ENCODE results near the gene TRUB1.
"Not testable (repeated sequence)": the region's sequence is repeated elsewhere in the genome, so short reads cannot be mapped to it uniquely, and the experiment has no call there.

Gene TRUB1

DNA sequence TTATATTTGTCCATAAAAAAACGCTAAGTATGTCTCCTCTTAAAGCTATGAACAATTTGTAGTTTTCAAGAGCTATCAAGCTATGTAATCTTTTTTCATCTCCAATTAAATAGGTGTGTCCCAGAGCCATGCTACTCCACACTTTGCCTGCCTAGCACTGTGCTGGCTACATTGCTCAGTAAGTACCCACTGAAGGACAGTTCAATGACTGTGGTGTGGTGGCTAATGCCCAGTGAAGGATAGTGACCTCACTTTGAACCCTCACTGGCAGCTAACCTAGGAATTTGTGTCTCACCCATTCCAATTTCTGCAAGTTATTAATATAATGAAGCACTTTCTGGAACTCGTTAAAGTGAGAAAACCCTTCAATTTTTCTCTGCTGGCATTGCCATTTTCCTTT, 14.4 kb upstream of the TRUB1 start:
- no peak for DNase-seq (ENCODE audit: low read depth in 2 of 2, low spot score in 1 of 2)

GRCh38 chr10:114925587-114926586, 12.1 kb upstream of the TRUB1 start:
- no peak for DNase-seq (ENCODE audit: low read depth in 2 of 2, low spot score in 1 of 2)

DNA sequence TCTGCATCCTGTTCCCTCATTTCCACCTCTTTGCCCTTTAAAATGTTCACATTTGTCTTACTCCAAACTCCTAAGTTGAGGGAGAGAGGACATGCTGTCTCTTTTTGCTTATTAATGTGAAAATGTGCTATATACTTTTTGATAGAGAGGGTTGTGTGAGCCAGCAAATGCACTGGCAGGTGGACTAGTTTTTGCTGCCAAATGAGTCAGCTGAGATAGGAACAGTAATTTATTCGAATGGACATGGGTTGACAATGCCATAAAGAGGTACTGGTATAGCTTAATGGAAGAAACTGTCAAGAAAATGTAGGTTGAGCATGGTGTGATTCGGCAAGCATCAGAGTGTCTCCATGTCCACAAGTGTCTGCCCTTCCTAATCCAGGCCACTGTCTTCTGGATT, 9.2 kb upstream of the TRUB1 start:
- no peak for DNase-seq (ENCODE audit: low read depth in 2 of 2, low spot score in 1 of 2)

- DNase-seq (ENCODE audit: low read depth in 2 of 2, low spot score in 1 of 2), result no peak
Observed at GRCh38 chr10:114930320-114930719, 7.7 kb upstream of the TRUB1 start.

- DNase-seq (ENCODE audit: low read depth in 2 of 2, low spot score in 1 of 2), result no peak
Observed at GRCh38 chr10:114931072-114931679, 6.8 kb upstream of the TRUB1 start.

- DNase-seq (ENCODE audit: low read depth in 2 of 2, low spot score in 1 of 2), result no peak
Observed at GRCh38 chr10:114932225-114932624, 5.8 kb upstream of the TRUB1 start.

- DNase-seq (ENCODE audit: low read depth in 2 of 2, low spot score in 1 of 2), result no peak
Observed at GRCh38 chr10:114932945-114933344, 5.0 kb upstream of the TRUB1 start.

GRCh38 chr10:114933588-114933987, 4.4 kb upstream of the TRUB1 start:
- DNase-seq (ENCODE audit: low read depth in 2 of 2, low spot score in 1 of 2), result no peak

DNA sequence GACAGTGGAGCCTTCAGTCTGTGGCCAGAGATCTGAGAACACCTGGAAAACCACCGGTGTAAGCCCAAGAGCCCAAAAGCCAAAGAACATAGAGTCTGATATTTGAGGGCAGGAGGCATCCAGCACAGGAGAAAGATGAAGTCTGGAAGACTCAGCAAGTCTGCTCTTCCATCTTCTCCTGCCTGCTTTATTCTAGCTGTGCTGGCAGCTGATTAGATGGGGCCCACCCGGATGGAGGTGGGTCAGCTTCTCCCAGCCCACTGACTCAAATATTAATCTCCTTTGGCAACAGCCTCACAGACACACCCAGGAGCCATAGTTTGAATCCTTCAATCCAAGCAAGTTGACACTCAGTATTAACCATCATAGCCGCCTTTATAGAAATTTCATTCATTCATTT, 4.0 kb upstream of the TRUB1 start:
- not testable (repeated sequence) for DNase-seq (ENCODE audit: low read depth in 2 of 2, low spot score in 1 of 2)

GRCh38 chr10:114938856-114939193, 830 bp downstream of the TRUB1 start:
- DNase-seq (ENCODE audit: low read depth in 2 of 2, low spot score in 1 of 2), result no peak

DNA sequence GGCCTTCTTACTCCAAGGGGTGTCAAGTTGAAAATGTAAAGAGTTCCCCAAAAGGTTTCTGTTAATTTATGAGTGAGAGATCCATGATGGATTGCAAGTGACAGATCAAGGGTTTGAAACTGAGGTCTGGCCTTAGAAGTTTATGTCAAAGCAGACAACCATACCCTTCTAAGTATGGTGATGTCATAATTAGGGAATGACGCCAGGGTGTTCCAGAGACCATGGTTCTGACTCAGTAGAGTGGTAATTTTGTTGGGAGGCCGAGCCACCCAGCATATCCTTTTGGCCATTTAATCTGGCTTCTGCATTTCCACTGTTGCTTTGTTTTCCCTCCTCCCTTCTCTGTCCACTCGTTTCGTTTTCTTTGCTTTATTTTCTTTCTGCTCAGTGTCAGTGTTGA, 2.7 kb downstream of the TRUB1 start:
- no peak for DNase-seq (ENCODE audit: low read depth in 2 of 2, low spot score in 1 of 2)

- DNase-seq (ENCODE audit: low read depth in 2 of 2, low spot score in 1 of 2), result no peak
Observed at GRCh38 chr10:114943000-114943399, 5.0 kb downstream of the TRUB1 start.

- no peak for DNase-seq (ENCODE audit: low read depth in 2 of 2, low spot score in 1 of 2)
Observed at GRCh38 chr10:114953047-114953446, 15.1 kb downstream of the TRUB1 start.

DNA sequence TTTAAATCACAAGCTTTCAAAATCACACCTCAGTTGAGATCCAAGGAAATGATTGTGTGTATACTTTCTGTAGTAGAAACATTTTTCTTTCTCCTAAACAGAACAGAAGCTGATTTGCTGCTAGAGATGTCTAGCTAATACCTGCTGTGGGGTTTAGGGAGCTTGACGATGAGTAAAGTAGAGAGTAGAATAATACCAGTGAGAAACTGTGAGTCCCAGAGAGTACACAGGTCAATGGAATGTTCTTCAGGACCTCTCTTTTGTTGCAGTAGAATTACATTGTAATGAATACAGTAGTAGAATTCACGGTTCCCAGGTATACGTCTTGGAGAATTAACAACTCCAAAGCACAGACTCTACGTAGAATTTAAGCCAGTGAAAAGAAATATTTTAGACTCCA, 18.0 kb downstream of the TRUB1 start:
- DNase-seq (ENCODE audit: low read depth in 2 of 2, low spot score in 1 of 2), result no peak

- DNase-seq (ENCODE audit: low read depth in 2 of 2, low spot score in 1 of 2), result no peak
Observed at GRCh38 chr10:114956466-114956865, 18.5 kb downstream of the TRUB1 start.

- no peak for DNase-seq (ENCODE audit: low read depth in 2 of 2, low spot score in 1 of 2)
Observed at GRCh38 chr10:114957122-114957521, 19.1 kb downstream of the TRUB1 start.

- DNase-seq (ENCODE audit: low read depth in 2 of 2, low spot score in 1 of 2), result no peak
Observed at GRCh38 chr10:114957673-114958072, 19.7 kb downstream of the TRUB1 start.

- DNase-seq (ENCODE audit: low read depth in 2 of 2, low spot score in 1 of 2), result no peak
Observed at GRCh38 chr10:114962441-114962840, 24.4 kb downstream of the TRUB1 start.

- no peak for DNase-seq (ENCODE audit: low read depth in 2 of 2, low spot score in 1 of 2)
Observed at GRCh38 chr10:114963908-114964307, 25.9 kb downstream of the TRUB1 start.

GRCh38 chr10:114967071-114967470, 29.1 kb downstream of the TRUB1 start:
- DNase-seq (ENCODE audit: low read depth in 2 of 2, low spot score in 1 of 2), result no peak

DNA sequence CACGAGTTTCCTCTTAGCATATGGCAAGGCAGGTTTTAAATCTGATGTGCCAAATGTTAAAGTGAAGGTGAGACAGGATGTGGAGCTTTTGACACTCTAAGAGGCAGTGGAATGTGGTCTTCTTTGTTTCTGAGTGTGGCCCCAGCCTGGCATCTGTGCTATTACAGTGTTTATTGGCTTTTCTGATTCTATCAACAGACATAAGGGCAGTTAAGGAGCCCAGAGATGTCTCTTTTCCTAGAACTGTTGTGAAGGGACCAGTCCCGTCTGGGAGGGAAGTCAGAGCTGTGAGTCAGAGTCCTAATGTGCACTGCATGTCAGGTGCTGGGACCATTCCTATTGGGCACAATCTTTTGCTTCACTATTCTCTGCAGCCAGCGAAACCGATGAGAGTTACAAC, 32.5 kb downstream of the TRUB1 start:
- DNase-seq (ENCODE audit: low read depth in 2 of 2, low spot score in 1 of 2), result no peak

GRCh38 chr10:114973306-114973705, 35.3 kb downstream of the TRUB1 start:
- no peak for DNase-seq (ENCODE audit: low read depth in 2 of 2, low spot score in 1 of 2)

GRCh38 chr10:114973997-114974396, 36.0 kb downstream of the TRUB1 start:
- no peak for DNase-seq (ENCODE audit: low read depth in 2 of 2, low spot score in 1 of 2)
